H4 (cell line): ENCODE results near the gene TMEM191C. TPM values are rescaled to one million over a fixed set of nuclear protein-coding genes. Genes with fewer than 3 reads are reported as not detected.
"Not testable (repeated sequence)": the region's sequence is repeated elsewhere in the genome, so short reads cannot be mapped to it uniquely, and the experiment has no call there.

Source experiments
- DNase-seq: peaks from one replicate; pipeline ENCODE4 v3.0.0-alpha.2; 2015; ENCODE audit warnings: low spot score
- total RNA-seq: library from RNA; depleted of rRNA; stranded (reverse); fragments of >200 nt; shearing (Covaris generic); gene quantifications from 2 replicates; pipeline ENCODE4 v1.2.3, GENCODE V29; 2014; rRNA removed

TMEM191C gene
- 0.25 TPM in 1 of 2 replicates, not detected in the other for total RNA-seq

GRCh38 chr22:21467337-21468193 lies at the start of gene TMEM191C:
TMEM191C (plus strand) TSS chr22:21467387; CDS start chr22:21467460, 73 bp downstream.
- DNase-seq: not testable (repeated sequence)

- DNase-seq: not testable (repeated sequence)
These were observed 49.3 kb upstream of the TMEM191C start for GRCh38 chr22:21417853-21418252.

DNA sequence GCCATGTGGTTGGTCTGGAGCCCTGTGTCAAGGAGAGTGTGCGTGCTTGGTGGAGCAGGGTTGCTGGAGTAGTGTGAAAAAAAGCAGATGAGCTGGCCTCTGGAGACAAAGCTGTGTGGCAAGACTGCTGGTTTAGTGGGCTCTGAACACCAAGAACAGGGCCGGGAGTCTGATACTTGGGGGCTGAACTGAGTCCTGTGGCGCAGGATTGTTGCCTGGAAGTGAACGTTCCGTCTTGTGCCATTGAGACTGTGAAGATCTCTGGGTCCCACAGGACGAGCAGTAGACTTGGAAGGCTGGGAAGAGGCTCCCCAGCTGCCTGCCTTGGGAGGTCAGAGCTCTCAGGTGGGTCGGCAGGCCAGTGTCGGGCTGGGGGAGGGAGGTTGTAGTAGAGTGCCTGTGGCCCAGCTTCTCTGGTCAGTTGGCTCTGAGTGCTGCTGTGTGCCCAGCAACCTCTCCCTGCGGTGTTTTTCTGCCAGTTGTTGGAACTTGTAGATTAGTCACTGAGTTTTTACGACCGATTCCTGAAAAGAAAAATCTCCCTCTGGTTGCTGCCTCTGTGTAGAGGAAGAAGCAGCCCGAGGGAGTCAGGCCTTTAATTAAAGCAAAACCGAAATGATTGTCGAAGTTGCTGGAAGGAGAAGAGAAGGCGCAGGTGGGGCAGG lies 48.1 kb upstream of the TMEM191C start:
- not testable (repeated sequence) for DNase-seq

DNA sequence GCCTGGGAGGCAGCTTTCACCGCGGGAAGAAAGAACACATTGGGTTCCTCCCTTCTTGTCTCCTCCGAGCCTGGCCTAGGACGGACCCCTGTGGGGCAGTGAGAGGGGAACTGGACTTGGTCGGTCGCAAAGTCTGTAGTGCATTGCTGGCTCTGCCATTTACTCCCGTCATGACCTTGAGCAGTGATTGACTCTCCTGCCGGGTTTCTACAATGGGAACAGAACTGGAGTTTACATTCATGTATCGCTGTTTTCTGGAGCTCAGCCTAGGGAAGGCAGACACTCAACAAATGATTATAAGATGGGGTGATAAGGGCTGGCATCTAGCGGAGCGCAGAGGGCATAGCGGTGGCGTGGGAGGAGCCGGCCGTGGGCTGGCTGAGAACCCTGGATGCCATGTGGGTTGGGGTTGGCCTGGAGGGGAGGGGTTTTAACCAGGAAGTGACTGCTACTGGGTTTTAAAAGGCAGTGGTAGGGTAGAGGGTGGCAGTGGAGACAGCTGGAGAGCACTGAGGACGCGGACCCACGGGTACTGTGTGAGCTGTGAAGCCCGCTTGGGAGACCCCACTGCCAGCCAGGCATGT lies 46.9 kb upstream of the TMEM191C start:
- DNase-seq: not testable (repeated sequence)

DNA sequence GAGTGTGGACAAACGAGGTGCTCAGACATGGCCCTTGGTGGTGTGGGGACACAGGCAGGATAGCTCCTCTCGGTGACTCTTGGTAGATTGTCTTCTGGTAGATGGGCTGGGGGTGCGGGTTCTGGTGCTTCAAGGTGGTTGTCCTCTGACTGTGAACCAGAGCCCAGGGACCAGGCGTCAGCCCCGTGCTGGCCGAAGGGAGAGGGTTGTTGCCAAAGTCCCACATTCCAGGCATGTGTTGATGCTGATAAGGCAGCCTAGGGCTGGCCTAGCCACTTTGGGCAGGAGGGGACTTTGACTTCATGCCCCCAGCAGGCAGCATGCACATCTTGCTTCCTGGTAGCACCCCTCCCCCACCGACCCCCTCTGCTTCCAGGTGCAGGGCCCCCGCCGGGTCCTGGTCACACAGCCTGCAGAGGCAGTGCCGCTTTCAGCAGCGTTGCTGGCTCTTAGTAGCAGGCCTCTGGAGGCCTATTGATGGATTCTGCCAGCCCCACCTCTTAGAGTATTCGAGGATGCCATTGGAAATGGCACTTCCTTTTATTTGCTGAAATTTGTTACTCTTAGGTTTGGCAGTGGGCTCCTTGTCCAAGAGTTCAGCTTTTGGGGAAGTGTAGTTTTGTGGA lies 43.0 kb upstream of the TMEM191C start:
- not testable (repeated sequence) for DNase-seq

DNA sequence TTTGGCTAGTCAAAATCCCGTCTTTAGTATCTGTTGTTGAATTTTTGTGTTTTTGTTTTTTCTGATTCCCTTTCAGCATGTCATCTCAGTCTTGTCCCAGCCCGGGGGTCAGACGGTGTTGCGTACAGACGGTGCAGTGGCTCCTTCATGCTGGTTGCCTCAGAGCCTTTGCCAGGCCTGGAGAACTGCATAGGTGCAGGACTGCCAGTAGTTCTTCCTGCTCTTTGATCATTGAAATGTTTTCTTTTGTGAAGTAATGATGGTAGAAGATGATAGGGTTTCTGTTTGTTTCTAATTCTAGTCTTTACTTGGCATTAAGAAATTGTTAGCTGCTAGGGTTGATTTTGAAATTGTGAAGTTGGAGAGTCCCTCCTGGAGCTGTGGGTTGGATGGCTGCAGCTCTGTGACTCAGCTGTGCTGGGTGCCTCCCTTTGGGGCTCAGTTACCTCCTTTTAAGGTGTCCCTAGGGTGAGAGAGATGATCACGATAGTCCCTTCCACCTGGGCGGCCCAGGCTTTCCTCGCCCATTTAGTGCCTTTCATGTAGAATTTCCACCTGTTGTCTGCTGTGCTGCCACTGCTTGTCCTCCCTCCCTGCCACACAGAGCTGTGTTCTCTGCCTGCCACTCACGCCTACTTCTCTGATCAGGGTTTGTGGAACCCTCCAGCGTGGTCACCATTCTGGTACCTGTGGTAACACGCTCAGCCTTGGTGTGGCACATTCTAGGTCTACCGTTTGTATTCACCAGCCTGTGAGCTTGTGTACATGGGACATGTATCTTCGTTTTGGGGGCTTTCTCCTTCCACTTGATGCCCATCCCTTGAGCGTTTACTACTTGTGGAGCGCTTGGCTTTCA lies 32.6 kb upstream of the TMEM191C start:
- not testable (repeated sequence) for DNase-seq

- DNase-seq: not testable (repeated sequence)
These were observed 31.0 kb upstream of the TMEM191C start for GRCh38 chr22:21435998-21436810.

GRCh38 chr22:21438013-21438412 lies 29.2 kb upstream of the TMEM191C start:
- DNase-seq: not testable (repeated sequence)

DNA sequence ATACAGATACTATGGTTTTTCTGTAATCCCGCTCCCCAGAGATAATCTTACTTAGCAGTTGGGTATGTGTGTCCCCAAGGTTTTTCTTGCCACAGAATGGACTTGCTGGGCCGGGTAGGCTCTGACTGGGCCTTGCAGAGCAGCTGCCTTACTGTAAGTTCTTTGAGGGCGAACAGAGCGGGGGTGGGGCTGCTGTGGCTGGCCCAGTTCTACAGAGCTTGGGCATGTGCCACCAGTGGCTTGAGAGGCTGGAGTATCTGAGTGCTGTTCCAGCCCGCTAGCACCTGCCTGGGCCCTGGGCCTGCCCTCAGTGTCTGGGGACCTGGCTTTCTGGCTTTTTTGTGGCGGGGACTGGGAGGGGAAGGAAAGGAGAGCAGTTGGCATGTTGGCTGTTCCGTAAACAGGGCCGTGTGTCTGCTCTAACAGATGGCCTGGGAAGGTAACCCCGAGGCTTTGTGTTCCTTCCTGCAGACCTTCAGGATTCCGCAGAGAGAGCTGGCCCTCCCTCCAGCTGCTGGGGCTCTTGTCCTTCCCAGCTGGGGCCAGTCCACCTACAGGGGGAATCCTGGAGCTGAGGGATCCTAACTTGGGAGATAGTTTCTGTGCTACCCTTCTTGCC lies 27.1 kb upstream of the TMEM191C start:
- not testable (repeated sequence) for DNase-seq

DNA sequence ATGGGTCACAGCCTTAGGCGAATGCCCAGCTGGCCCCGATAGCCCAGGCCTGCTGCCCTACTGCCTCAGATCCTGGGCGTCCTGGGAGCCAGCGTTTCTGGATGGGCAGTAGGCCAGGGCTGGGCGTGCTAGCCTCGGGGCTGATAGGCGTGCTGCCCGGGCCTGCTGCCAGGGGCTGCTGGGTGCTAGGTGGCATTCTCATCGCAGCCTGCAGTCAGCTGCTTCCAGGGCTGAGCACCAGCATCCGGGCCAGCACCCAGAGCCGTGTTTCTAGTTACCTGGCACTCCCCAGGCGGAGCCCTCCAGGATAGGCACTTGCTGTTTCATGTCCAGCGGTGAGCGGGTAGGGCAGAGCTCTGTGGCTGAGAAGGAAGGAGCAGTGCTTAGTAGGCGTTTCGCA lies 26.5 kb upstream of the TMEM191C start:
- DNase-seq: not testable (repeated sequence)

DNA sequence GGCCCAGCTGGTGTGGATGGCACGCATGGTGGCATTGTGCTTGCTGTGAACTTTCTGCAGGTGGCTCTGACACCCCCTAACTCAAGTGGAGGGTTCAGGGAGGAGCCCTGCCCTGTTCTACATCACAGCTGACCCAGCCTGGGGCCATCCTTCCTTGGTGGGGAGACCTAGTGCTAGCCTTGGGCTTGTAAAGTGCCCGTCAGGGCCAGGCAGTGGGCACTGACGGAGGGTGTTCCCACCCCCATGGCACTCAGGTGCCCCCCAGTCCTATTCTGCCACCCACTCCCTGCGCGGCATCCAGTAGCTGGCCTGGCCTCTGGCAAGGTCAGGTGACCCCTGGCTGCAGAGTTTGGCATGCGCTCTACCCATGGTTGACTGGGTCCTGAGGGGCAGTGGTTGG lies 26.0 kb upstream of the TMEM191C start:
- DNase-seq: not testable (repeated sequence)

DNA sequence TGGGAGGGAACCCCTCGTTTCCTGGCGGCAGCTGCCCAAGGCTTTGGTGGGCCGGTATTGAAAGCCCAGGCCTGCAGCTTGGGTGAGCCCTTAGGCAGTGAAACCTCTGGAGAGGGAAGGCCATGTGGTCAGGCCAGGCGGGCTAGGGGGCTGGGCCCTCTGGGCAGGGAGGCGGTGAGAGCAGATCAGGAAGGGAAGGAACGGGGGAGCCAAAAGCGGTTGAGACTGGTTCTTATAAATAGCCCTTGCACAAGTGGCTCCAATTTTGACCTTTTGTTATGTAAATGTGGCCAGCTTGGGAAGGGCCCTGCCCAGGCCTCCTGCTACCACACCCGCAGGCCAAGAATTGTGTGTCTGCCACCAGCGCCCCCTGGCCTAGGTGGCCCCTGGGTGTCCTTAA lies 25.1 kb upstream of the TMEM191C start:
- not testable (repeated sequence) for DNase-seq

DNA sequence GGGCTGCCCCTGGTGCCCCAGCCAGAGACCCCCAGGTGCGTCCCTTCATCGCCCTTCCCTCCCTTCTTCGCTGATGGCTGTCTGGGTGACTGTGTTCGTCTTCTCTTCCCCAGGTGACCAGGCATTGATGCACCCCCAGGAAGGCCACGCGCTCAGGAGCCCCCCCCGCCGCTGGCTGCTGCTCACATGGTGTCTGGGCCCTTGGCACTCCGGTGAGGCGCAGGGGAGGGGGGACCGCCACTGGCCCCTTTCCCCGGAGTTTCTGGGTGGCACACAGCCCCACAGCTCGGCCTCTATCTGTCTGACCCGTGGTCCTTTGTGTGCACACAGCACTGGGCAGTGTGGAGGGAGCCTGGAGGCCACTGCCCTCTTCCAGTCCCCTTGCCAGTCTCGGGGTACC lies 24.5 kb upstream of the TMEM191C start:
- not testable (repeated sequence) for DNase-seq

DNA sequence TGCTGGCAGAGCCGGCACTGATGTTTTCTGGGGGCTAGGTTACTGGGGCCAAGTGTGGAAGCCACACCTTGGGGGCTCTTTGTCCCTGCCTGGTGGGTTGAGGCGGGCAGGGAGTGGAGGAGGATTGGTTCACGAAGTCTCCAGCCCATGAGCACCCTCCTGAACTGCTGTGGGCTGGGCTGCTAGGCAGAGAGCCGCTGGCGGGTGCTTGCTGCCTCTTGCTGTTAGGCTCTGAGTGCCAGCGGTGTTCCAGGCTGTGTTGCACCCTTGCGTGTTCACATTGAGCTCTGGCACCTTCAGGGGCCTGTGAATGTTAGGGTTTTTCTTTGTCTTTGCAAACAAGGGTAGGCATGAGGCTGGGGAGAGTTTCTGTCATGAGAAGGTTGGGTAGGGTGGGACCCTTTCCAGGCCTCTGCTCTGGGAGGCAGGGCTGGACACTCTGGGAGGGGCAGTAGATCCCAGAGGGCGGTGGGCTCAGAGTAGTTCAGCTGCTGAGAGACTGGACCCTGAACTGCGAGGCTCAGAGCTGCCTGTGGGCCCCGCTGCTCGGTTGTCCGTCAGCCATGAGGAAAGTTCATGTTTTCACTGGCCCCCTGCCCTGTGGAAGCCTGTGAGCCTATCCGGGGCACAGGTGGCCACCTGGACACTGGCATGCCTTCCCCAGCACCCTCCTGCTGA lies 24.0 kb upstream of the TMEM191C start:
- no peak for DNase-seq

- DNase-seq: no peak
These were observed 23.3 kb upstream of the TMEM191C start for GRCh38 chr22:21443735-21444421.

DNA sequence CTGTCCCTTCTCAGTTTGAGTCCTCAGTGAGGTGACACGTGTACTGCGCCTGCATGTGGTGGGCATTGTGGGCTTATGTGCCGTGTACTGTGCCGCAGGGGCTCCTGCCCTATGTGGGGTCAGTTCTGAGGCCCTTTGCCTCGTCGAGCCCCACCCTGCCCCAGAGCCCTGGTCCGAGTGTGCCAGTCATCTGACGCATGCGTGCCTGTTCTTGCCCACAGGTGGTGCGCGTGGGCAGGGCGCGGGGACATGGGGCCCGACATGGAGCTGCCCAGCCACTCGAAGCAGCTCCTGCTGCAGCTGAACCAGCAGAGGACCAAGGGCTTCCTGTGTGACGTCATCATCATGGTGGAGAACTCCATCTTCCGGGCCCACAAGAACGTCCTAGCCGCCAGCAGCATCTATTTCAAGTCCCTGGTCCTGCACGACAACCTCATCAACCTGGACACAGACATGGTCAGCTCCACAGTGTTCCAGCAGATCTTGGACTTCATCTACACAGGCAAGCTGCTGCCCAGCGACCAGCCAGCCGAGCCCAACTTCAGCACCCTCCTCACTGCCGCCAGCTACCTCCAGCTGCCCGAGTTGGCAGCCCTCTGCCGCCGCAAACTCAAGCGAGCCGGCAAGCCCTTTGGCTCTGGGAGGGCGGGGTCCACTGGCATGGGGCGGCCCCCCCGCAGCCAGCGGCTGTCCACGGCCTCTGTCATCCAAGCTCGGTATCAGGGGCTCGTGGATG lies 22.3 kb upstream of the TMEM191C start:
- DNase-seq: no peak

DNA sequence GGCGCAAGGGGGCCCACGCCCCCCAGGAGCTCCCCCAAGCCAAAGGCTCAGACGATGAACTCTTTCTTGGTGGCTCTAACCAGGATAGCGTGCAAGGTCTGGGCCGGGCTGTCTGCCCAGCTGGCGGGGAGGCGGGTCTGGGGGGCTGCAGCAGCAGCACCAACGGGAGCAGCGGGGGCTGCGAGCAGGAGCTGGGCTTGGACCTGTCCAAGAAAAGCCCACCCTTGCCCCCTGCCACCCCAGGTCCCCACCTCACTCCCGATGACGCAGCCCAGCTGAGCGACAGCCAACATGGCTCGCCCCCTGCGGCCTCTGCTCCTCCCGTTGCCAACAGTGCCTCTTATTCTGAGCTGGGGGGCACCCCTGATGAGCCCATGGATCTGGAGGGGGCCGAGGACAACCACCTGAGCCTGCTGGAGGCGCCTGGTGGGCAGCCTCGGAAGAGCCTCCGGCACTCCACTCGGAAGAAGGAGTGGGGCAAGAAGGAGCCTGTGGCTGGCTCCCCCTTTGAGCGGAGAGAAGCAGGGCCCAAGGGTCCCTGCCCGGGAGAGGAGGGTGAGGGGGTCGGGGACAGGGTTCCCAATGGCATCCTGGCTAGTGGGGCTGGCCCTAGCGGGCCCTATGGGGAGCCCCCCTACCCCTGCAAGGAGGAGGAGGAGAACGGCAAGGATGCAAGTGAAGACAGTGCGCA lies 21.6 kb upstream of the TMEM191C start:
- DNase-seq: no peak
